ENCODE measurements around the gene ENHO.

Gene ENHO

DNA sequence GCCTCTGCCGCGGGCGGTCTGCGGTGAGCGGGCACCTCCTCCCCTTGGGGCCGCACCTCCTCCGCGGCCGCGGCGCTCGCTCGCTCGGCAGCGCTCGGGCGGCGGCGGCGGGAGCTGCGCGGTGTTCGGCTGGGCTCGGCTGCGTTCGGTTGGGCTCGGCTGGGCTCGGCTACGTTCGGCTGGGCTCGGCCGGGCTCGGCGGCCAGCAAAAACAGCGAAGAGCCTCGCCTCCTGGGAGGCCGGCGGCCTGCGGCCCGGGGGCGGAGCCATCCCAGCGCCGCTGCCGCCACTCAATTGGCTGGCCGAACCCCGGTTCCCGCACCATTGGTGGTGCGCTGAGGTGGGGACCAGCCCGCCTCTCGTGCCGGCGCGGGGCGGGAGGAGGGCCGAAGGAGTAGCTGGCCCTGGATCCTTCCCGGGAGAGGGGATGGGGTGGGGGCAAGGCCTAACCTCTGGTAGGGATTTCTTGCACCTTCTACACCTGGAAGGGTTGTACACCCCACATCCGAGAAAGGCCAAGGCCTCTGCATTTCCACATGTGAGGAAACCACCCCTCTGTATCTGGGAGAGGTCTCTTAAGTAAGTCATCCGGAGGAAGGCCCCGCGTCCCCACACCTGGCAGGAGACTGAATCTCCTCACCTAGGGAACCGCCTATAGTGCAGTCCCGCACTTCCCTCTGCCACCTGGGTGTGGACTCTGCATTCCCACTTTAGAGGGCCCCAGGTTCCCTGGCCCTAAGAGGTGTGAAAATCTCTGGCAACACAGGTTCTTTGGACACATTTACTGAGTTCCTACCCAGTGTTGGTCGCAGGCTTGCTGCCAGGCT is at the start of gene ENHO:
TSS of gene ENHO (minus strand) at position 20 of the 827 bp plus-strand sequence. CDS start 1,295 bp downstream, outside the sequence.
- peak; percentile 96 for DNase-seq

DNA sequence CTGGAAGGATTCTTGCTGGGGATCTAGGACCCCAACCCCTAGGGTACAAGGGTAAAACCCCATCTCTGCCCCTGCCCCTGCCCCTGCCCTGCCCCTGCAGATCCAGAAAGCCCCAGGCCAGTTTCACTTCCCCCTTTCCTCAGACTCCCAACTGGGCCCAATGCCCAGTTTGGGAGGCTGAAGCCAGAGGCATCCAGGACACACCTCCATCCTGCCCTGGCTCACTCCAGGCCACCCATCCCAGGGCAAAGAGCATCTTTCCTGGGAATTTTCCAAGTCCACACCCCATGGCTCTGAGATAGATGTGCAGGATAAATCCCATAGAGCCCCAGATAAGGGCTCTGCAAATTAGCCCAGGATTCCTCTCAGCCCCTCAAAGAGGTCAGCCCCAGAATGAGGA is 49.3 kb upstream of the ENHO start:
- DNase-seq, result no peak

DNA sequence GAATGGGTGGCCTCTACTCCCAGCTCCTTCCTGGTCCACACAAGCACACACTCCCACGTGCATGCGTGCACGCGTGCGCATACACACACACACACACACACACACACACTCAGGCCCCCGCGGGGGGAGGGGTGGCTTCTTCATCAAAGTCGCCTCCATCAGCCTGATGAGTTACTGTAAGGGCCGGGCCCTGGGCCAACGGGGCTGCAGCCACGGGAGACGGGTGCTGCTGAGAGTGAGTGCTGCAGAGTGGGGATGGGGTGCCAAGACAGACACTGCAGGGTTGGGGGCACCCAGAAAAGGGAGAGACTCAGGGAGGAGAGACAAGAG is 48.7 kb upstream of the ENHO start:
- no peak for DNase-seq

DNA sequence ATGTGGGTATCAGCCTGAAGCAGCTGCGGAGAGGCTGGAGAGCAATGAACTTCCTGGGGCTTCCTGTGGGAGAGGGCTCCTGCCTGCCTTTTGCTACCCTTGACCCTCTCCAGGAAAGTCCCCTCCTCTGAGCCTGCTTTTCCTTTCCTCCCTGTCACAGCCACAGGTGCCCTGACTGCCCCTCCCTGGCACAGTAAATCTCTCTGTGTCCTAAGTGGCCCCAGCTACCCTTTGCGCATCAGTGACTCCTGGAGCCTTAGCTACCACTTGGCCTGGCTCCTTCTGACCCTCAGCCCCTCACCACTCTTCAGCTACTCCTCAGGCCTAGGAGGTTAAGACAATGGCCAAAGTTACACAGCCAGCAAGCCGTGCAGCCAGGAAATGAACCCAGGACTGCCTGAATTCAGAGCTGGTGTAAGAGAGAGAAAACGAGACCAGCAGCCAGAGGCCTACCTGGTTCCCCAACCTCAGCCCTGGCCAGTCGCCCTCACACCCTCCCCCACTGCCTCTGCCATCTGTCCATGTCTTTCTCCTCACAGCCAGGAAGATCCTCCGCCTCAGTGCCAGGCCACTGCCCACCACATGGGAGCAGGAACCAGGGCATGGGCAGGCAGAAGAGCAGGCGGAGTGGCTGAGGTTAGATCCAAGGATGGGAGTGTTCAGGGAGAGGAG is 48.2 kb upstream of the ENHO start:
- DNase-seq, result no peak

DNA sequence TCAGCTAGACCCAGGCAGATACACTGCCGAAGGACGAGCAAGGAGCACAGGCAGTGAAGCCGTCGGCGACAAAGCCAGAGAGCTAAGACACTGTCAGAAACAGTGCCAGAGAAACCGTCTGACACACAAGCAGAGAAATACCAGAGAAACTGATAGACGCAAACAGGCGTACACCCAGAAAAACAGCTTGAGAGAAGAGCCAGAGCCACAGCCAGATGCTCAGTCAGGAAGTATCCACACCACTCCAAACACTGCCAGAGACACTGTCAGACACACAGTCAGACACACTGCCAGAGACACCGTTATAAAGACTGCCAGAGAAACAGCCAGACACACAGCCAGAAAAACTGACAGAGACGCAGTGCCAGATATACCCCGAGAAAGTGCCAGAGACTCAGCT is 47.6 kb upstream of the ENHO start:
- DNase-seq, result no peak

DNA sequence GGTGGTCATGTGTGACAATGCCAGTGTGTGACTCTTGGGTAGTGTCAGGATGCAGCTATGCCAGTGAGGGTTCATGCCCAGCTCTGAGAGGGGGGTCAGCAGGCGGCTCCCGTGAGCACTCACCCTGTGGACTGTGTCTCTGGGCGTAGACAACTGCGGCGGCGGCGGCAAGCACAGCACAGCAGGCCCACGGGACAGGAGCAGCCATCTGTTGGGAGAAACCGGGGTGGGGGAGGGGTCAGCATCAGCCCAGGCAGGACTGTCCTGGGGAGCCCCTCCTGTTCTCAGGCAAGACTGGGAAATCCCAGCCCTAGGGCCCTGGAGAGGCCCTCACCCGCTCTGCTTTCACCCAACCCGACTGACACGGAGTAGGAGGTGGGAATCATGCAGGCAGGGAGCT is 46.0 kb upstream of the ENHO start:
- peak; percentile 67 for DNase-seq

DNA sequence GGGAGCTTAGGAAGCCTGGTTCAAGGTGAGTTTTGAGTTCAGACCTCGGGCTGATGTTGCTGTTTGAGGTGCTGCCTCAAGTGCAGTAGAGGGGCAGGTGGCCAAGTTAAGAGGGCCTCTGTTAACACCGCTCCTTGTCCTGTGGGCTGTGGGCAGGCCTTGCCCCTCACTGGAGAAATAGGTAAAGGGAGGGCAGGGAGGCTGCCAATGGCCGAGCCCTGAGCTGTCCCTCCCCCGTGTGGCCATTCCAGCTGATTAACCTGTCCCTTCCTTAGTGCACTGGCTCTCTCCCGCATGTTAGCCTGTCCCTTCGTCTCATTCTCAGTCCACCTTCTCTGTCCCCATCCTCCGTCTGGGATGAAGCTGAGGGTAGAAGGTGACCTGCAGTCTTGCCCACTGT is 45.3 kb upstream of the ENHO start:
- no peak for DNase-seq

DNA sequence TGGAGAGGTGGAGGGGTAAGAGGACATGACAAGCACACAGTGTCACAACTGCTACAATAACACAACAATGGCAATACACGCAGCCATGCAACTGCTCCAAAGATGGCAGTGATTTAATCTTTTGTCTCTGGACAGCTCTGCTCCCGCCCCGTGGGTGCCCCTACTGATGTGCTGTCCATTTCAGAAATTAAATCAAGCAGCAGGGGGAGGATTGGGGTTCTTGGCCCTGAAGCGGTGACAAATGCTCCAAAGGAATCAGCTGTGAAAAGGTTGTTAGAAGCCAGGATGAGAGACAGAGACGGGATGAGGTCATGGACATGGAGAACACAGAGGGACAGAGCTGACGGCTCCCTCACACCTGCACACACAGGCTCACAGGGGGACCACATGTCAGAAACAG is 44.2 kb upstream of the ENHO start:
- no peak for DNase-seq

DNA sequence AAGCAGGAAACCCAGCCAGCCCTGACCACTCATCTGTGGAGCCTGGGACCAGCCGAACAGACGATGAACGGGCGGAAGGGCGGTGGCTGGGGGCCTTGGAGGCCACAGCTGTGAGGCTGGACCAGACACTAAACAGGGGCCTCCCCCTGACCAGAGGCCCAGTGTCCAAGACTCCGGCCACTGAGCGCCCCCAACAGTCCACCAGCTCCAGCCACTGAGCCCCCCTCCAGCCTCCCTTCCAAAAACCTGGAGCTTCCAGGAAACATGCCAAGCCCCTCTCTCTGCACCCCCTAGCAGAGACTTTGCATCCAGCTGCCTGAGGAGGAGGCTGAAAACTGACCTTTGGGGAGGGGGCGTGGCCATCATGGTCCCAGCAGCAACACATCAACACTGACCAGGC is 43.5 kb upstream of the ENHO start:
- DNase-seq, result no peak

DNA sequence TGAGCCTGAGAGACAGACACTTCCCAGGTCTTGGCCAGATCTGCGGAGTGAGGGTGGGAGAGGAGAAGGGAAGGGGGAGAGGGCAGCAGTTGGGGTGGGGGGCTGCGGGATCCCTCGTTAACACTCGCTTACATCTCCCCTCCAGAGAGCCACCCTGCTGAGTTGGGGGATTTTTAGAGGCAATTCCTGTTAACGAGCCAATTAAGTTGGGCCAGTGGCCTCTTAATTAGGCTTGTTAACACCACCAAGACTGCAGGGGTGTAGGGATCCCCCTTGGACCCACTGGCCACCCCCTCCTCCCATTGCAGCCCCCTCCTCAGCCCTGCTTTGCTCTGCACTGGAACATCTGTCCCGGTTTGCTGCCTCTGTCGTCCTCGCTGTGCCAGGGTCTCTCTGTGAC is 43.1 kb upstream of the ENHO start:
- no peak for DNase-seq

DNA sequence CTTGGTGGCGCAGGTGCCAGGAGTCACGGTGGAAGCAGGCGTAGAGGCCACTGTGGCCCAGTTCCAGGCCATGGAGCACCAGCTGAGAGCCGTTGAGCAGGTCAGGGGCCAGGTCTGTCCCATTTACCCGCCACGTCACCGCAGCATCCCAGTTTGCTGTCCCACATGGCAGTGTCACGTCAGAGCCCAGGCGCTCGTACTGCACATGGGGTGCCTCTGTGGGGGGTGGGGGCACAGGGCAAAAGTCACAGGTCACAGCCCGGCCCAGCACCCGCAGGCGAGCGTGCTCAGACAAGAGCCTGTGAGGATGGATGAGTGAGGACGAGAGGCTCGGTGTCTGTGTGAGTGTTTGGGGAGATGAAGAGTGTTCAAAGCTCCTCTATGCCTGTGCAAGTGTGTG is 41.8 kb upstream of the ENHO start:
- DNase-seq, result no peak

DNA sequence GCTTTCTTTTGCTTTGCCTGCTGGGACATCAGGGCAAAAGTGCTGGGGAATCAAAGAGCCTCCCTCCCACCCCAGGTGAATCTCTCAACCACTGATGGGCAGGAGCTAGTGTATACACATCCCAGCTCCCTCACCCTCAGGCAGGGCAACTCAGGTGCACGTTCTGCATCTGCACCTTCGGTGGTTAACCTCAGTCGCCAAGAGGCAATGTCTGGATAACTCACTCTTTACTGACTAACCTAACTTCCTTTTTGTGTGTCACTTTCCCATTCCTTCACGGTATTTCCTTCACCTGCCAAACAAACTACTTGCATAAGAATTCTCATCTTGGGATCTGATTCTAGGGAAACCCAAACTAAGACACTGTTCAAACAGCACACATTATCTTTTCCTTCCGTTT is 40.5 kb upstream of the ENHO start:
- DNase-seq, result no peak

DNA sequence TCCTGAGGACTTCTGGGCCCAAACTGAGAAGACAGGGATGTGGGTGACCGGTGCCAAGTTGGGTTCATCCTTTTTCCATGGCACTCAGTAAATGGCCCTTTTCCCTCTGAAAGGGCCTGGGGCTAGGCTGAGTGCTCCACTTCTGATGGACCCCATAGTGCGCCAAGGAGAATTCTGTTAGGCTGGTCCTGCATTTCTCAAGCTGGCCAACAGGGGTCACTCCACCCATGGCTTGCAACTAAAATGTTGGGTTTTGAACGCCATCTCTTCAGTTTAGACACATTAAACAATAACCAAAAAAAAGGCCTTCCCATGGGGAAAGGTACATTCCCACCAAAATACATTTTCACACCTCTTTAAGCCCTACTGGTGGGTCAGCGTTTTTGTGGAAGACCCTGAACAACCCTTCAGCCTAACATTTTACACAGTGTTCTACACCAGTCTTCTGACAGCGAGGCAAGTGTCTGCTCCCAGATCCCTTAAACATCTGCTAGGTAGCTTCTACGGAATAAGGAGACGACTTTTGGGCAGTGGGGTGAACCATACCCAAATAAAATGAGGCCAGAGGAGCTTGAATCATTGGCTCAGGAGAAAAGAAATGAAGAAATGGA is 39.5 kb upstream of the ENHO start:
- no peak for DNase-seq

DNA sequence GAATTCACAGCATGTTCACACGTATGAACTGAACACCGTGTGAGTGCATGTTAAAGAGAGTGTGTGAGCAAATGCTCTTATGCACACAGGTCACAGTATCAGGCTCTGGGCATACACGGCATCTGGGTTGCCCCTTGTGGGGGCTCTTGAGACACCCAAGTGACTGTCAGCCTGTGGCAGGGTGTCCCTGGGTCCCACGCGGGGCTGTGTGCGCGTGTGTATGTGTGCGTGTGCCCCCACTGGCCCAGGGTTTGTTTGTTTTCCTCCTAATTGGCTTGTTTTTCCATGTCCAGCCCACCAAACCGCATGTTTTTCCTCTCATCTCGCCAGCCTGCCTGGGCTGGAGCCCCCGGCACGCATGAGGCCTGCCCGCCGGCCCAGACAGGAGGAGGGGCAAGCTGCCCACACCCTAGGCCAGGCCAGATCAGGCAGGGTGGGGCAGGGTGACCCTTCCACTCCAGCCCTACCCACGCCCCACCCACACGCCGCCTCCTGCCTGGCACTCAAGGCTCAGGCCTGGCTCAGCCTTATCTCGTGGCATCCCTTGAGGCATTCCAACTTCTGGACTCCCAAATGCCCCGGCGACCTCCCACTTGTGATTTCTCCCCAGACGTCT is 37.9 kb upstream of the ENHO start:
- no peak for DNase-seq

DNA sequence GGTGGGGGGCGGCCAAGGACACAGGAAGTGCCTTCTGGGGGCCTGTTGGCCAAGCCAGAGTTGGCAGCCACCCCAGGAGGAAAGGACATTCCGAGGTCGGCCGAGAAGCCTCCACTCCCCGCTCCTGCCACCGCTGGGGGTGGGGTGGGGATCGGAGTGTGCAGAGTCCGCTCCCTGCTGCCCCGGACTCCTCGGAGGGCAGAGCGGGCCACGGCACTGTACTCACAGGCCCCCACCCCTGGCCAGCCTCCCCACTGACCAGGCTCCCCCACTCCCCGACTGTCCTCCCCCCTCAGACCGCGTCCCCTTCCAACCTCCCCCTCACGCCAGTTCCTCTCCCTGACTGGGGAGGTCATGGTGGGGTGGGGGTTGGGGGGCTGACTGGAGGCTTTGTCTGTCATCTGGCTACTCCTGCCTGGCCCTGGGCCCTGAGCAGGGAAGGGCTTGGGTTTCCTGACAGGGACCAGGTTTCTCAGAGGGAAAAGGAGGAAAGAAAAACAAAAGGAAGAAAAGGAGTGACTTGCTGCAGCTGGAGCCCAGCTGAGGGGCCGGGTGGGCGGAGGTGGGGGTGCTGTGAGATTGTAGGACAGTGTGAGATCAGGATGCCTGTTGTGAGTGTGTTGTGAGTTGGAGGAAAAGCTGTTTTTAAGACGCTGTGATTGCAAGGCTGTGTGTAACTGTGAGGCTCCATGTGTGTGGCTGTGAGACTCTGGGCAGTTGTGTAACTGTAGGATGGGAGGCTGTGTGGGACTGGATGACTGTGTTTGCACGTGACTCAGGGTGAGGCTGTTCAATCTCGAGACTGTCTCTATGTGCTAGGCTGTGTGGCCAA is 37.0 kb upstream of the ENHO start:
- peak; percentile 62 for DNase-seq

DNA sequence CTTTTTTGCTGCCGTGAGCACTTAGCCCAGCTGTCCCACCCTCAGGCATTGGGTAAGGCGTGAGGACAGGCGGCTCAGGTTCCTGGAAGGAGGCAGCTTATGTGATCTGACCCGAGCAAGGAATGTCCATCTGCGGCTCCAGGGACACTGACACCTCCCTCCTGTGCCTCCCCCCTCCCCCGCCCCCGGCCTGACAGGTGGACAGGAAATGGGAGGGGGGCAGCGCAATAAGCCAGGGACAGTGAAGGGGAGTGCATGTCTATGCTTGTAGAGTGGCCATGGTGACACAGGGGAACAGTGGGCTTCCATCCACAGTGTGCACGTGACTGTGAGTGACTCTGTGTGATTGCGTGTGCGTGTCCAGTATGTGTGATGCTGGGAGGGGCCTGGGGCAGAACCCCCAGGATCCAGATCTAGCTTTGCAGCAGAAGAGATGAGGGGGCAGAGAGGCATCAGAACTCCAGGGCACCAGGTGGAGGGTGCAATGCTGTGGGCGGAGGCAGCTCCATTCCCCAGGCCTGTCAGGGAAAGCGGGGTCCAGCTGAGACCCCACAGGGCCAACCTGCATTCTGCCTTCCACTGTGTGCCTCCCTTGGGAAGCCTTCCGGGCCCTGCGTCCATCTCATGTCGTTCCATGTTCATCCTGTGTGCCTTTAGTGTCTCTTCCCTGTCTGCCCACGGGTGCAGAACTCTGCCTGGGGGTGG is 36.3 kb upstream of the ENHO start:
- peak; percentile 51 for DNase-seq

DNA sequence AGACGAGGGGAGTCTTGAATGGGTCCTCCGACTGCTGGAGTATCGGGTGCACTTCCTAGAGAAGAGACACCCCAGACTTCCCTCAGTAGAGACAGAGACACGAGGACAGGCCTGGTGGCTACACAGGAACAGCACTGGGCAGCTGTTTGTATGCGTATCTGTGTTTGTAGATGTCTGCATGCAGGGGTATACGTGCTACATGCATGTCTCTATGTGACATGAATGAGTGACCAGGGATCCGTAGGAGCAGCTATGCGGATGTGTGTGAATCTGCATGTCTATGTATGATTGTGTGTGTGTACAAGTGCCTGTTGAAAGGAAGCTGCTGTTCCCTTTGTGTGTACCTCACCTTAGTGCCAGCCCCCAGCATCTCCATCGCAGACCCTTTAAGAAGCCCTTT is 35.6 kb upstream of the ENHO start:
- no peak for DNase-seq

DNA sequence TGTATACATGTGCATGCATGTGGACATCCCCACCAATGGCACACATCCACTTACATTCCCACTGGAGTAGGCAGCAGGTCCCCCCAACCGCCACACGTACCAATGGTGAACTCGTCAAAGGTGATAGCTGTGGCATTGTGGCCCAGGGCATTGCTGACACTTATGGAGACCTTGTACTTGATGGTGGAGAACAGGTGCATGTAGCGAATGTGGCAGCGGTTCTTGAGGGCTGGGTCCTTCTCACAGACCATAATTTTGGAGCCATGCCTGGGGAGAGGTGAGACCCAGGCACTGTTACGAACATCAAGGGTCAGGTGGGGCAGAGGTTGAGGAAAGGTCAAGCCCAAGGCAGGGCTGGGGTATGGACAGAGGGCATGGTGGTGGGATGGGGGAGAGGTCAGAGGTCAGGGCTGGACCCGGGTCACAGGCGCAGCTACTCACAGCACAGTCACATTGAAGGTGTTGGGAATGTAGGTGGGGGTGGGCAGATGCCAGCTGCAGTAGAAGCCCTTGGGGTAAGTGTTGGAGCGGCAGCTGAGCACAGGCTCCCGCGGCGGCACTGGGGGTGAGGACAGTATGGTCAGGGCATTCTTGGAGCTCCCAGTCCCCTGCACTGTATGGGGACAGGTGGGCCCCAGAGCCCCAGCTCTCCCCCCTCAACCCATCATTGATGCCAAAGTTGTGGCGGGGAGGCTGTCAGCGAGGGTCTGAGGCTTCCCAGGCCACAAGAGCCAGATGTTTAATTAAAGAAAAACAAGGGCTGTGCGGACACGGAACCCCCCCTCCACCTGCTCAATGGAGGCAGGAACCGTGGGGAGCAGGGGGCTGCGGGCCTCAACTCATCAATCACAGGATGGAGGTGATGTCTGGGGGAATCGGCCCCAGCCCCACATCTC is 34.9 kb upstream of the ENHO start:
- no peak for DNase-seq

DNA sequence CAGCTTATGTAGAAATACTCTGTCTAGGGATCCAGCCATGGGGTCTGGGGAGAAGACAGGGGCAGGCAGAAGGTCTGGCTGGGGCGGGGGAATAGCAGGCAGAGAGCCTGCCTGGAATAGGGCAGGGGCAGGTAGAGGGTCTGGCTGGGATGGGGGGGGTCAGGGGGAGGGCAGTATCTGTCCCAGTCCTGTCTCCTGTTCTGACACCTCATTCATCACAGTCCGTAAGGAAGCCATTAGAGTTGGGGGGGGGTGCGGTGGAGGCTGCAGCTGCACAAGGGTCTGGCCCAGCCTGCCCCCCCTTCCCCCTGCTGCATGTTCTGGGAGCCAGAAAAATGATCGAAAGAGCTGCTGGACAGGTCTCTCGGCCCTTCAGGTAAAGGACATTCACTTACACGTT is 34.2 kb upstream of the ENHO start:
- DNase-seq, result no peak

DNA sequence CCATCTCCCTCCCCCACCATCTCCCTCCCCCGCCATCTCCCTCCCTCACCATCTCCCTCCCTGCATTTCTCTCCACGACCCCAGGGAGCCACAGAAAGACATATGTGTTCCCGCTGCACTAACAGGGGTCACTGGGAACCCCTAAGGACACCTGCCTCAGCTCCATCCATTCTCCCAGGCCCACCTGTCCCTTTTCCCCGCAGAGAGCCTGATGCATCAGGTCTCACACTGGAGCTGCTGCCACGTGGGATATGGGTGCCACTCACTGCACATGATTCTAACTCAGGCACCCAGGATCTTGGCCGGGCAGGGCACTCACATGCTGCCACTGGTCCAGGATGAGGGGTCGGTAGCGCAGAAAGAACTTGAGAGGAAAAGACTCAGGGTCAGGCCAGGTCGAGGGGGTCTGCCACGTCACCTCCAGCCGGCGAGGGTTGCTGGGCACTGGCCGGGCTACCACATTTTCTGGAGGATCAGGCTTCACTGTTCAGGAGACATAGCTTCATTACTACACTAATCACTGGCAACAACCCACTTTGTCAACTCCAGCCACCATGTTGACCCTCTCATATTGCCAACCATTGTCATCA is 33.2 kb upstream of the ENHO start:
- DNase-seq, result no peak

DNA sequence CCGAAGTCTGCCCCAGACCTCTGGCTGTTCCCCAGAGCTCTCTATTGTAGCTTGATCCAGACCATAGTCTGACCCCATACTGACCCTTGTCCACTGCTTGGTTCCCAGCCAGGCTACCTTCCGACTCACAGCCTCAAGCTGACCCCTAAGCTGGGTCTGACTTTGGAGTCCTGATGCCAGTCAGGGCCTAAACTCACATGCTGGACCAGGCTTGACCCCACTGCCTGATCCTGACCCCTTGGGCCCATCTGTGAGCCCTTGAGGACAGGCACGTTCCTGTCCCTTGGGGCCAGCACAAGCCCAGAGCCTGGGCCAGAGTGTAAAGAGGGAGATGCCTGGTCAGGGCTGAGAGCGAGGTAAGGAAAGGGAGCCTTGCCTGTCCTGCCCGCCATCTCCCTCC is 32.7 kb upstream of the ENHO start:
- DNase-seq, result no peak
